ENCODE results near the gene PRPSAP1.
"Not testable (repeated sequence)": the region's sequence is repeated elsewhere in the genome, so short reads cannot be mapped to it uniquely, and the experiment has no call there.

The PRPSAP1 gene

GRCh38 chr17:76357597-76358158 is 4.0 kb upstream of the PRPSAP1 start:
- DNase-seq: no peak

DNA sequence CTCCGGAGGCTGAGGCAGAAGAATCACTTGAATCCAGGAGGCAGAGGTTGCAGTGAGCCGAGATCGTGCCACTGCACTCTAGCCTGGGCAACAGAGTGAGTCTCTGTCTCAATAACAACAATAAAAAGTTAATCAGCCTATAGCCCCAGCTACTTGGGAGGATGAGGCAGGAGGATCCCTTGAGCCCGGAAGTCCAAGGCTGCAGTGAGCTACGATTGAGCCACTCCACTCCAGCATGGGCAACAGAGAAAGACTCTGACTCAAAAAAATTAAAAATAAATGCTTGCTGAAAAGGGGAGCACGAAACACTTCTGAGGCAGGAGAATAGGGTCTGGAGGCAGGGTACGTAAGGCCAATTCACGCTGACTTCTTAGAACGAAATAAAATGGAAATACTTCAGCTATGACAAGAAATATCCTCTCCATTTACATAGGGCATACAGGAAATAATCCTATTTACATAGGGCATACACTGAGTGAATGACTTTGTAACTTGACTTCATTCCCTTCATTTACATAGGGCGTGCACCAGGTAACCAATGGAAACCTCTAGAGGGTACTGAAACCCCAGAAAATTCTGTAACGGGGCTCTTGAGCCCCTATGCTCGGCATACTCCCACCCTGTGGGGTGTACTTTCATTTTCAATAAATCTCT is 3.2 kb upstream of the PRPSAP1 start:
- no peak for DNase-seq

DNA sequence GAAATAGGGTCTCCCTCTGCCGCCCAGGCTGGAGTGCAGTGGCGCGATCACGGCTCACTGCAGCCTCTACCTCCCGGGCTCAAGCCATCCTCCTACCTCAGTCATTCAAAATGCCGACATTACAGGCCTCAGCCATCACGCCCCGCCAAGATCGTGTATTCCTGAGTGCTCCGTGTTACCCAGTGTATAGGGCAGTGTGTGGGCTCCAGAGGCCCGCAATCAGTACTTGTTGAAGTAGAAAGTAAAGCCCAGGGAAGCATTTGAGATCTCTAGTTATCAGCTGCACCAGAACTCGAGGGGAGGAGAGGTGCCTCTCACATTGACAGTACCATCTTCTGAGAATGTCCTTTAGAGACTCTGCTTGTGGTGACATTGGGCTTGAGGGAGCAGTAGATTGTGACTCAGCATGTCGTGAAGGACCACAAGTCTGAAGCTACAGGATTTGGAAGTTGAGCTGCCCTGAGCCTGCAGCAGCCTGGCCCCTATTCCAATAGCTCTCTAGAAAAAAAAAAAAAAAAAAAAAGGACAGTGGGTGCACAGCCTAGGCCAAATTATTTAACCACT is 1.1 kb upstream of the PRPSAP1 start:
- DNase-seq: no peak

DNA sequence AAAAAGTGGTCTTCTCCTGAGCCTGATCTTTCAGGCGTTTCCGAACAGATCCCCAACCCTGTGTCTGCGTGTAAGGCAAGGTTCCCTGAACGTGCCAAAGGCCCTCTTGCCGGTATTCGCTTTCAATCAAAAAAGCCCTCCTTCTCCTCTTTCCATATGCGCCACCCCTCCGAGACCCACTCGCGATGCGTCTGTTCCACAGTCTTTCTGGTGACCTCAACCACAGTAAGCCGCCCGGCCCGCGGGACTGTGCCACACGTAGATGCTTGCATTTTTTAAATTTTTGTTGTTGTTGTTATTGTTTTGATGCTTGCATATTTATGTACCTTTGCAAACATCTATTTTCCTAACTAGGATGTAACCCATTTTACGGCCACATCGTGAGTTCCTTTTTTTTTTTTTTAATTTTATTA is 607 bp upstream of the PRPSAP1 start:
- DNase-seq: no peak

DNA sequence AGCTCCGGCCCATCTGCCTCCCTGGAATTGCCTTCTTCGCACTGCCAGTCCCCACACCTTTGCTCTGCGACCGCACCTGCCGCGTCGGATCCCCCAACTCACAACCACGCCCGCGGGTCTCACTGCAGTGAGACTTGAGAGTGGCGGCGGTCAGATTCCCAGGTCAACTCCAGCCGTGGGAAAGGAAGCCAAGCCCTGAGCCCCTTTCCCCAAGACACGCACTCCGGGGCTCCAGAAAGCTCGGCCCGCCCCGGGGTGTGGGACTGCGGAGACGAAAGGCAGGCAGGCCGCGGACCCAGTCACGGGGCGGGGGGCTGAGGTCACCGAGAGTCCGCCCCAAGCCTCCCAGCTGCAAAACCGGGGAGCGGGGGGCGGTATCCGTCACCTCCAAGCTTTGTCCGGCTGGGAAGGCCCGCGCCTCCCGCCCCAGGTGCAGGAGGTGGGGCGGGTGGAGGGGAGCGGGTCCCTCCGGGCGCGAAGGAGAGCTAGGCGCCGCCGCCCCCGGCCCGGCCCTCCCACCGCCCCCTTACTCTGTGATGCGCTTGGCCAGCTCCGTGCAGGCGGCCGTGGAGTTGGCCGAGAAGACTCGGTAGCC is 615 bp downstream of the PRPSAP1 start:
- no peak for DNase-seq

GRCh38 chr17:76351526-76352071 is 2.1 kb downstream of the PRPSAP1 start:
- DNase-seq: no peak

DNA sequence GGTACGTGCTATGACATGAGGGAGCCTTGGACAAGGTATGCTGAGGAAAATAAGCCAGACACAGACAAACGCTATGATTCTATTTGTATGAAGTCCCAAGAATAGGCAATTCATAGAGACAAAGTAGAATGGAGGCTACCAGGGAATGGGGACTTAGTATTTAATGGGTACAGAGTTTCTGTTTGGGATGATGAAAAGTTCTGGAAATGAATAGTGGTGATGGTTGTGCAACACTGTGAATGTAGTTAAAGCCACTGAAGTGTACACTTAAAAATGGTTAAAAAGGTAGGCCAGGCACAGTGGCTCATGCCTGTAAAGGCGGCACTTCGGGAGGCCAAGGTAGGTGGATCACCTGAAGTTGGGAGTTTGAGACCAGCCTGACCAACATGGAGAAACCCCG is 3.3 kb downstream of the PRPSAP1 start:
- no peak for DNase-seq

- not testable (repeated sequence) for DNase-seq
Observed at GRCh38 chr17:76346936-76347335, 6.8 kb downstream of the PRPSAP1 start.

GRCh38 chr17:76345377-76345974 is 8.2 kb downstream of the PRPSAP1 start:
- no peak for DNase-seq

GRCh38 chr17:76343106-76343505 is 10.6 kb downstream of the PRPSAP1 start:
- DNase-seq: no peak

DNA sequence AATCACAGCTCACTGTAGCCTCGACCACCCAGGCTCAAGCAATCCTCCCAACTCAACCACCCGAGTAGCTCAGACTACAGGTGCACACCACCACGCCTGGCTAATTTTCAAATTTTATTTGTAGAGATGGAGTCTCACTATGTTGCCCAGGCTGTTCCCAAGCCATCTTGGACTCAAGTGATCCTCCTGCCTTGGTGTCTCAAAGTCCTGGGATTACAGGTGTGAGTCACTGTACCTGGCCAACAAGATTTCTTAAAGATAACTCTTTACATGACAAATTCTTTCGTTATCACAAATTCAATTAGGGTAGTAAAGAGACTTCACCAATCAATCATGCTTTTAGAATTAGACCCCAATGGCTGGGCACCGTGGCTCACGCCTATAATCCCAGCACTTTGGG is 12.4 kb downstream of the PRPSAP1 start:
- no peak for DNase-seq

GRCh38 chr17:76337413-76337777 is 16.3 kb downstream of the PRPSAP1 start:
- no peak for DNase-seq

GRCh38 chr17:76336756-76337412 is 16.8 kb downstream of the PRPSAP1 start:
- no peak for DNase-seq

DNA sequence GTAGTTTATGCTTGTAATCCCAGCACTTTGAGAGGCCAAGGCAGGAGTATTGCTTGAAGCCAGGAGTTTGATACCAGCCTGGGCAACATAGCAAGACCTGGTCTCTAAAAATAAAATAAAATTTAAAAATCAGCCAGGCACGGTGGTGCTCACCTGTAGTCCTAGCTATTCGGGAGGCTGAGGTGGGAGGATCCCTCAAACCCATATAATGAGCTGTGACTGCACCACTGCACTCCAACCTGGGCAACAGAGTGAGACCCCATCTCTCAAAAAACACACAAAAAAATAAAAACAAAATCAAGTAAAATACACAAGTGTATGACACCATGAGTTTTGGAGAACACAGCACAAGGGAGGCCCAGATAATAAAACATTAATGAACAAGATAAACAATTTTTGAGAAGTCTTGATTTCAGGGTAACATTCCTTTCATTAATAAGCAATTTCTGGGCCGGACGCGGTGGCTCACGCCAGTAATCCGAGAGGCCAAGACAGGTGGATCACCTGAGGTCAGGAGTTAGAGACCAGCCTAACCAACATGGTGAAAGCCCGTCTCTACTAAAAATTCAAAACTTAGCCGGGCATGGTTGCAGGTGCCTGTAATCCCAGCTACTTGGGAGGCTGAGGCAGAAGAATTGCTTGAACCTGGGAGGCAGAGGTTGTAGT is 17.9 kb downstream of the PRPSAP1 start:
- DNase-seq: no peak

GRCh38 chr17:76333673-76334505 is 19.8 kb downstream of the PRPSAP1 start:
- DNase-seq: no peak

- no peak for DNase-seq
Observed at GRCh38 chr17:76331083-76331482, 22.6 kb downstream of the PRPSAP1 start.

DNA sequence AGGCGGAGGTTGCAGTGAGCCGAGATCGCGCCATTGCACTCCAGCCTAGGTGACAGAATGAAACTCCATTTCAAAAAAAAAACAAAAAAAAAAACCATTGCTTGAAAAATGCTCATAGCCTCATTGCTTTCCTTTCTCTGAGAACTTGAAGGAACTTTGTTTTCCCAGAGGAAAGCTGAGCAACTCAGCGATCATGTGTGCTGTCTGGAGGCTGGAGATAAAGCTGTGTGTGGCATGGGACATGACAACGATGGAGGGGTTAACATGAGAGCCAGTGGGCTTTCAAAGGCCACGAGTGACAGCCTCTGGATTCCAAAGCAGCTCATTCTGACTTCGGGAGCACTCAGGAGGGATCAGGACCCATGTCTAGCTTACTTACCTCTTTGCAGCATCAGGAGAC is 24.1 kb downstream of the PRPSAP1 start:
- no peak for DNase-seq

DNA sequence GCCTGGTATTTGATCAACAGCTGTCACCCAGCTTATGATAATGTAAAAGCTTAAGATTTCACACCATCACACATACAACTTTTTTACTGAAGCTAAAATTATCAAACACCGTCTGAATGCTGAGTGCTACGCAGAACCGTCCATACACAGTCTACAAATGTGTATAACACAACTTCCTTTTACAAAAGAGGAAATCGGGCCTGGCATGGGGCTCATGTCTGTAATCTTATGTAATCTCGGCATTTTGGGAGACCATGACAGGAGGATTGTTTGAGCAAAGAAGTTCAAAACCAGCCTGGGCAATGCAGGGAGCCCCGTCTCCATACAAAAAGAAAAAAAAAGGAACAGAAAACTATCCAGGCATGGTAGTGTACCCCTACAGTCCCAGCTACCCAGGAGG is 26.0 kb downstream of the PRPSAP1 start:
- no peak for DNase-seq

DNA sequence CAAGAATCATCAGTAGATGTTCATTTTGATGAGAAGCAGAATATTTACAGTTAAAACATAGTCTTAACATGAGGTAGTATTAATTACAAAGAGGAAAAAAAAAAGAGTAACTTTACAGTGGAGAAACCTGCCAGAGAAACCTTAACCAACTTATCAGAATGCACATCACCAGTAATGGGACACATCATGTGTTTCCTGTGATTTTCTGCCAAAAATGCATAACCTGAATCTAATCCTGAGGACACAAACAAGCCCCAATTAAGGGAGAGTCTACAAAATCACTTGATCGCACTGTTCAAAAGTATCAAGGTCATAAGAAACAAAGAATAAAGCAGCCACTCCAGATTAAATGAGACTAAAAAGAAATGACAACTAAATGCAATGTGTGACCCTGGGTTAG is 27.4 kb downstream of the PRPSAP1 start:
- no peak for DNase-seq

DNA sequence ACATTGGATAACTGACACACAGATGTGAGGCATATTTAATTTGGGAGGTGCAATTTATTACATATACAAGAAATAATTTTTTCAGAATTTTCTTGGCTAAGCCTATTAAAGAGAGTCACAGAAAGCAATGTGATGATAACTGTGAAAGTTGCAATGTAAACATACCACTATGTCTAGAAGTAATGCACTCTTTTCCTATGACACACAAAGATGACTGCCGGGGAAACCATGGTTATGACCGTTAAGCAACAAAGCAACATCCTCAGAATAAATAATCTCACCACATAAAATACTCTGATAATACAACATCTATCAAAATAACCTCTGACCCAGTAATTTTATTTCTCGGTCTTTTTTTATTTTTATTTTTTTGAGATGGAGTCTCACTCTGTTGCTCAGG is 35.1 kb downstream of the PRPSAP1 start:
- DNase-seq: no peak

DNA sequence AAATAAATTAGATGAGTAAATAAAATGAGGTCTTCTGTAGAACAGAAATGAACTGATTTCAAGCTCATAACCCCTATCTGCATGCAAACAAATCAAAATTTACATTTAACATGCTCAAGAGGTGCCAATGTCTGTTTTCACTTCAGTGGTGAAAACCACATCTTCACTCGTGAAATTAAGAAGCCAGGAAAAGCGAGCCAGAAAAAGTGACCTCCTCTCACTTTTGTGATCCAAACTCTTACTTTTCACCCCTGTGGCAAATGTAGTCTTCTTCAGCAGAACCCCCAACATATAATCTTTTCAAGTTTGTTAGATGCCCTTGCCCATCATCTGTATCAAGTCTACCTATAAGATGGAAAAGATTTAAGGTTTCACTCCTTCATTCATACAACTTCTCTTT is 36.2 kb downstream of the PRPSAP1 start:
- DNase-seq: no peak
